Neural progenitor cell (in vitro differentiated cells): ENCODE data around the gene PRPF38B. TPM values are rescaled to one million over a fixed set of nuclear protein-coding genes. Genes with fewer than 3 reads are reported as not detected.
A peak's percentile ranks its signal among the peaks of the same experiment; 100 is the strongest.

ENCODE experiments used
- DNase-seq: peaks from one replicate; pipeline ENCODE4 v3.0.0-alpha.2; 2016; ENCODE audit warnings: low spot score
- H2AFZ ChIP-seq: fragments of 200-600 bp; sonication (generic); replicated peaks from 2 replicates; pipeline ENCODE4 v1.6.1; 2016; ENCODE audit warnings: antibody characterized with exemption
- H3F3A ChIP-seq: fragments of 200-600 bp; sonication (generic); 2 replicates; pipeline ENCODE4 v1.6.1; 2016; ENCODE audit warnings: antibody characterized with exemption, low read depth
- H3K27ac ChIP-seq: fragments of 200-600 bp; sonication (generic); 2 replicates; pipeline ENCODE4 v1.5.1; 2016; ENCODE audit warnings: mild to moderate bottlenecking
- H3K27me3 ChIP-seq: fragments of 200-600 bp; sonication (generic); 2 replicates; pipeline ENCODE4 v1.6.1; 2016; ENCODE audit warnings: mild to moderate bottlenecking, moderate library complexity
- H3K36me3 ChIP-seq: fragments of 200-600 bp; sonication (generic); 2 replicates; pipeline ENCODE4 v1.5.1; 2016
- H3K4me1 ChIP-seq: fragments of 200-600 bp; sonication (generic); 2 replicates; pipeline ENCODE4 v1.6.1; 2016; ENCODE audit warnings: mixed run types
- H3K4me2 ChIP-seq: fragments of 200-600 bp; sonication (generic); 2 replicates; pipeline ENCODE4 v1.6.1; 2016
- H3K4me3 ChIP-seq: fragments of 200-600 bp; sonication (generic); 2 replicates; pipeline ENCODE4 v1.5.1; 2016
- H3K79me2 ChIP-seq: fragments of 200-600 bp; sonication (generic); 2 replicates; pipeline ENCODE4 v1.6.1; 2016; ENCODE audit warnings: low read depth
- H3K9ac ChIP-seq: fragments of 200-600 bp; sonication (generic); 2 replicates; pipeline ENCODE4 v1.6.1; 2016
- H3K9me3 ChIP-seq: fragments of 200-600 bp; sonication (generic); 2 replicates; pipeline ENCODE4 v1.5.1; 2016; ENCODE audit warnings: low read depth
- H4K20me1 ChIP-seq: fragments of 200-600 bp; sonication (generic); 2 replicates; pipeline ENCODE4 v1.6.1; 2016; ENCODE audit warnings: low read depth
- H3K27ac Mint-ChIP-seq: 3 replicates; pipeline ENCODE4 v1.8.0; 2021; ENCODE audit warnings: mixed read lengths
- H3K27me3 Mint-ChIP-seq: 2 replicates; pipeline ENCODE4 v1.8.0; 2022; ENCODE audit warnings: low read depth, mild to moderate bottlenecking, inconsistent platforms, moderate library complexity, mixed read lengths; ENCODE audit not compliant: insufficient read depth
- H3K36me3 Mint-ChIP-seq: 3 replicates; pipeline ENCODE4 v1.8.0; 2021; ENCODE audit warnings: mixed read lengths
- H3K4me1 Mint-ChIP-seq: 3 replicates; pipeline ENCODE4 v1.8.0; 2021; ENCODE audit warnings: mixed read lengths
- H3K4me3 Mint-ChIP-seq: 3 replicates; pipeline ENCODE4 v1.8.0; 2021; ENCODE audit warnings: mild to moderate bottlenecking, moderate library complexity, mixed read lengths
- H3K9me3 Mint-ChIP-seq: 3 replicates; pipeline ENCODE4 v1.8.0; 2020; ENCODE audit warnings: mixed read lengths
- CTCF ChIP-seq: fragments of 200-600 bp; sonication (generic); IDR thresholded peaks from 2 replicates; pipeline ENCODE4 v1.5.1; 2017; ENCODE audit warnings: antibody characterized with exemption, mild to moderate bottlenecking
- EZH2 ChIP-seq: fragments of 200-600 bp; sonication (generic); IDR thresholded peaks from 2 replicates; pipeline ENCODE4 v1.6.1; 2017; ENCODE audit warnings: antibody characterized with exemption, mild to moderate bottlenecking, moderate library complexity
- EZH2phosphoT487 ChIP-seq: fragments of 200-600 bp; sonication (generic); IDR thresholded peaks from 2 replicates; pipeline ENCODE4 v1.6.1; 2017; ENCODE audit warnings: antibody characterized with exemption
- total RNA-seq: library from RNA; depleted of rRNA; stranded (reverse); fragments of >200 nt; gene quantifications from 2 replicates; pipeline ENCODE4 v1.2.3, GENCODE V29; 2015; ENCODE audit warnings: low replicate concordance

Gene PRPF38B
- total RNA-seq, 1 donor from 2014 or later: 40.7 TPM

- TF ChIP-seq CTCF (peak; percentile 55), EZH2 (no peak), EZH2phosphoT487 (no peak)
- Mint-ChIP-seq H3K27ac (no peak overlapping the region), H3K9me3 (no peaks in the 10 kb centered on the region), H3K27me3 (peaks cover 2% of the 10 kb centered on the region), H3K36me3 (no peaks in the 10 kb centered on the region), H3K4me1 (no peaks in the 10 kb centered on the region), H3K4me3 (no peak overlapping the region)
- peak; percentile 42 for DNase-seq
- Histone ChIP-seq H3K4me1 (no peaks in the 10 kb centered on the region), H3K9ac (no peak overlapping the region), H3K79me2 (no peaks in the 10 kb centered on the region), H3K27me3 (no peaks in the 10 kb centered on the region), H3K27ac (no peak overlapping the region), H3K4me3 (no peak overlapping the region), H3F3A (no peaks in the 10 kb centered on the region), H3K4me2 (no peak overlapping the region), H4K20me1 (no peaks in the 10 kb centered on the region), H3K9me3 (no peaks in the 10 kb centered on the region), H3K36me3 (no peaks in the 10 kb centered on the region), H2AFZ (no peak overlapping the region)
Observed at GRCh38 chr1:108708691-108709660, 16.9 kb downstream of the PRPF38B start.

- no peaks in the 10 kb centered on the region for H3K36me3 ChIP-seq
- no peak within 1 kb of the TSS for H3K4me3 Mint-ChIP-seq
Observed at GRCh38 chr1:108712606-108713150, 20.6 kb downstream of the PRPF38B start, which contains the start of gene FNDC7. Gene FNDC7, plus strand, starts transcription at chr1:108712908. Its CDS starts 26 bp downstream, at chr1:108712934.

GRCh38 chr1:108715932-108716331 lies 23.8 kb downstream of the PRPF38B start:
- H3K27ac ChIP-seq: no peak overlapping the region
- DNase-seq: no peak
- TF ChIP-seq CTCF: no peak
- no peak for TF ChIP-seq EZH2phosphoT487
- no peak for TF ChIP-seq EZH2
- Mint-ChIP-seq H3K27me3 (peaks cover 2% of the 10 kb centered on the region), H3K4me1 (peaks cover 23% of the 10 kb centered on the region), H3K4me3 (peak overlapping the region; percentile 4), H3K36me3 (no peaks in the 10 kb centered on the region), H3K27ac (peak overlapping the region; percentile 67), H3K9me3 (no peaks in the 10 kb centered on the region)
- H2AFZ ChIP-seq: peak overlapping the region; percentile 32
- no peaks in the 10 kb centered on the region for H4K20me1 ChIP-seq
- no peaks in the 10 kb centered on the region for H3K27me3 ChIP-seq
- peaks cover 4% of the 10 kb centered on the region for H3K4me1 ChIP-seq
- H3K4me2 ChIP-seq: no peak overlapping the region
- H3K4me3 ChIP-seq: no peak overlapping the region
- H3K9ac ChIP-seq: no peak overlapping the region
- no peaks in the 10 kb centered on the region for H3K79me2 ChIP-seq
- no peaks in the 10 kb centered on the region for H3K36me3 ChIP-seq
- peaks cover 3% of the 10 kb centered on the region for H3F3A ChIP-seq
- H3K9me3 ChIP-seq: no peaks in the 10 kb centered on the region

More at GRCh38 chr1:108712606-108713150, 20.6 kb downstream of the PRPF38B start, which contains the start of gene FNDC7:
- H3K27ac ChIP-seq: no peak within 1 kb of the TSS
- no peaks in the 10 kb centered on the region for H3K27me3 ChIP-seq
- H3K9me3 ChIP-seq: no peaks in the 10 kb centered on the region
- H3K4me1 ChIP-seq: peaks cover 4% of the 10 kb centered on the region
- no peak within 1 kb of the TSS for H3K4me3 ChIP-seq
- DNase-seq: peak; percentile 51
- H3K4me2 ChIP-seq: no peak within 1 kb of the TSS
- no peaks in the 10 kb centered on the region for H3K9me3 Mint-ChIP-seq
- H4K20me1 ChIP-seq: no peaks in the 10 kb centered on the region
- H3K27me3 Mint-ChIP-seq: peaks cover 2% of the 10 kb centered on the region
- no peak within 1 kb of the TSS for H3K27ac Mint-ChIP-seq
- TF ChIP-seq EZH2phosphoT487: no peak
- TF ChIP-seq CTCF: no peak
- TF ChIP-seq EZH2: no peak
- H3K79me2 ChIP-seq: no peaks in the 10 kb centered on the region
- H2AFZ ChIP-seq: peak within 1 kb of the TSS; percentile 77
- H3K9ac ChIP-seq: no peak within 1 kb of the TSS
- no peaks in the 10 kb centered on the region for H3K36me3 Mint-ChIP-seq
- H3F3A ChIP-seq: peaks cover 3% of the 10 kb centered on the region
- H3K4me1 Mint-ChIP-seq: peaks cover 23% of the 10 kb centered on the region
